Measurements from ENCODE around the gene CCDC15.

Gene CCDC15

DNA sequence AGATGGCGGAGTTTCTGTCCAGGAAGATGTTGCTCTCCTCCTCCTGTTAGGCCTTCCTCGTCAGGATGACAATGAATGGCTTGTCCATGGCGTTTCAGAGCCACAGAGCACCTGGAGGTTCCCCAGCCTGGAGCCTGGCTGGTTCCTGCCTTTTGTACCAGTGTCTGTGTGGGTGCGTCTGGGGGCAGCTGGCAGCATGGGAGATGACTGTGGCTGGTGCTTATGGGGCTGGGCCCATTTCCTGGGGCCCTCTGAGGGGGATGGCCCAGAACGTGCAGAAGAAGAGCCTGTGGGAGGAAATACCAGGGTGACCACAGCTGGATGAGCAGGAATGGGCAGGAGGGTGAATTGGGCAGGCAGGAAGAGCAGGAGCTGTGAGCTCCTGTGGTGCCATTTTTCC, 115.8 kb downstream of the CCDC15 start:
- no peak for DNase-seq

DNA sequence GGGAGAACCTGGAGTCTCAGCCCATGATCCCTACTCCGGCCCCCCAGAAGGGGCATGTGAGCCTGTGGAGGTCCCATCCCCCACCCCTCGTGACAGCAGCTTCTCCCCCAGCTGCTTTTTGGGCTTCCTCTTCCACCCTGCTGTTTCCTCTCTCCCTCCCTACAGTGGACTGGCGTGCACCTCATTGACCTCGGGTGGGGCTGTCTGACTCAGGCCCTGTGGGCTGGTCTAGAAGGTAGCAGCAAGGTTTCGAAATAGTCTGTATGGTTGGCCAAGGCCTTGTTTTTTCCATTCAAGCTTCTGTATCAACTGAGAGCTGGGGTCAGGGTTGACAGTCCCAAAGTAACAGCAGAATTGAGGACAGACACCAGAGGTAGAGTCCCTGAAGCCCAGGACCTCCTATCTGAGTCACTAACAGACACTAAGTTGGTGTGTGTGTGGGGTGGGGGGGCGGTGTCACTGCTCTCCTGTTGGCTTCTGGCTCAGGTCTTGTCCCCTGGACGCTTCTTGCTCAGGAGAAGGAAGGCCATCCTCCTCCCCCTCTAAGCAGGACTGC, 116.8 kb downstream of the CCDC15 start:
- no peak for DNase-seq

GRCh38 chr11:125071435-125071834, 117.4 kb downstream of the CCDC15 start:
- no peak for DNase-seq

DNA sequence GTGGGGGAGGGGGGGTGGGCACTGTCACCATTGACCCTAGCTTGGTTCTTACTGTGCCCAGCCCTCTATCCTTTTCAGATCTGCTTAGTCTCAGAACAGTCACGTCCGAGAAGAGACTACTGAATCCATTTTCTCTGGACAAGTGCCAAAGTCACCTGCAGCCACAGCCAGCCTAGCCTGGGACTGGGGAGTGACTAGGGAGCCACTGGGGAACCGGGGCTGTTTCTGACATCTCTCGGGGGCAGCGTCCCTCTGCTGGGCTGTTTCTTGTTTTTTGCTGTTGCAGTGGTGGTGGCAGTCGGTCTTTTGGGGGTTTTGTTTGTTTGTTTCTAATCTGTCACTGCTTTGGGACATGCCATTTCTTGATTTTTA, 117.8 kb downstream of the CCDC15 start:
- DNase-seq: no peak

- DNase-seq: no peak
Measured at GRCh38 chr11:125072218-125072960, 118.4 kb downstream of the CCDC15 start.

DNA sequence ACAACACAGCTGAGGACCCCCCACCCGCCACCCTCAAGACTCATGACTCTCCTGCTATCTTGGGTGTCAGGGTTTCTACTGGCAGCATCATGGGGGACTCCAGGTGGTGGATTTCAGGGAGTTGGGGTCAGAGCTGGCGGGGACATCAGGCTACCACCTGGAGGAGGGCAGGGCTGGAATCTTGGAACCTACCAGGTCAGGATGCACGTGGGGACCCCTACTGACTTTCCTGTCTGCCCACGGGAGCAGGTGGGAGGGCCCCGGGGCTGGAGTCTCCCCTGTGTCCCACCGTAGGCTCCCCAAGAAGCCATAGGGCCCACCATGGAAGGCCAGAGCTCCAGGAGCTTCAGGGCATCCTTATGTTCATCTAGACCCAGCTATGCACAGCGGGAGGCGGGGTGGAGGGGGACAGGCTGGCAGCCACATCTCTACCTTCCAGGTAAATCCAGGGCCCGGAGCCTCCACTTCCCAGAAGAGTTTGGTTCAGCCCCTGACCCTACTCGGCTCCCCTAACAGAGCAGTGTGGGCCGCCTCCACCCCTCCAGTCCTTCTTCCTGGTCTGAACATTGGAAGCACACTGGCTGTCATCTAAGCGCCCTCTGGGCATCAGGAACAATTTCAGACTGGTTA, 119.1 kb downstream of the CCDC15 start:
- no peak for DNase-seq

- no peak for DNase-seq
Measured at GRCh38 chr11:125073616-125074483, 119.8 kb downstream of the CCDC15 start.

DNA sequence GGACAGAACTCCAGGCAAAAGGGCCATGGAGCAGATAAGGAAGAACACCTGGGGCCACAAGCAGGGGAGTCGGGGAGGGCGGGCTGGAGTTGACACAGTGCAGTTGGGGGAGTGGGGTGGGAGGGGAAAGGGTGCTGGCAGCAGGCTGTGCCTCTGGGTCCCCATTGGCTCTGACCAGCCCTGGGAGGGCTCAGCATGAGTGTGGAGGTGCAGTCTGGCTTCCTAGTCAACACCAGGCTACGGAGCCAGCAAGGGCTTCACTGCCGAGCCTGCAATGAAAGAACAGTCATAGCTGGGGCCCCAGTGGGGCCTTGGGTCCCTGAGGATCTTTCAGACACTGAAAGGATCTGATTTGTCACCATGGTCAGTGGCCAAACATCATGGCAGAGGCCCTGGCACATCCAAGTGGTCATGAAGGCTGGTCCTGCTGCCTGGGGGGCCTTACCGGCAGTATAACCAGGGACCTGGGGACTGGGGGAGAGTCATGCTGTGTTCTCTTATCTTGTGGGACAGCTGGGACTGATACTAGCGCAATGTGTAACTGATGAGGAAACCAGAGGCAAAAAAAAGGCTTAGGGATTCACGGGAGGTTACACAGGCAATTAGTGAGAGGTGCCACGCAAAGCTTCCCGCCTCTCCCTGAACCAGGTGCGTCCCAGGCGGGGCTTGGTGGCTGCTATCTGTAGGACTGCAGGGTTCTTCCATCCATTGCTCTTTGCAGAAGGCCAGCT, 120.7 kb downstream of the CCDC15 start:
- no peak for DNase-seq

DNA sequence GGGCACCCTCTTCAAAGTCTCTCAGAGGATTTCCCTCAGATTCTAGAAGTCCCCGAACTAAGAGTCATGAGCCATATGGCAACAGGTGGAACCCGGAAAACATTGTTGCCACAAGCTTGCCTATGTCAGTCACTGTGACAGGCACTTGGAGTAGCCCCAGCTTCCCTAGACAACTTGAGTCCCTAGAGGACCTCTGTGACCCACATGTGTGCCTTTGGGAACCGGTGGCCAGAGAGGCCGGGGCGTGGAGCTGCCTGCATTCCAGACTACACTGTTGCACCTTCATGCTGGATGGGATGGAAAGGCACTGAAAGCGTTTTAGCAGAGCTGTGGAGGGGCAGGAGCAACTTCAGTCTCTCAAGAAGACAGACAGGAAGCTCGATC, 121.2 kb downstream of the CCDC15 start:
- no peak for DNase-seq

- no peak for DNase-seq
Measured at GRCh38 chr11:125075900-125076317, 121.9 kb downstream of the CCDC15 start.

DNA sequence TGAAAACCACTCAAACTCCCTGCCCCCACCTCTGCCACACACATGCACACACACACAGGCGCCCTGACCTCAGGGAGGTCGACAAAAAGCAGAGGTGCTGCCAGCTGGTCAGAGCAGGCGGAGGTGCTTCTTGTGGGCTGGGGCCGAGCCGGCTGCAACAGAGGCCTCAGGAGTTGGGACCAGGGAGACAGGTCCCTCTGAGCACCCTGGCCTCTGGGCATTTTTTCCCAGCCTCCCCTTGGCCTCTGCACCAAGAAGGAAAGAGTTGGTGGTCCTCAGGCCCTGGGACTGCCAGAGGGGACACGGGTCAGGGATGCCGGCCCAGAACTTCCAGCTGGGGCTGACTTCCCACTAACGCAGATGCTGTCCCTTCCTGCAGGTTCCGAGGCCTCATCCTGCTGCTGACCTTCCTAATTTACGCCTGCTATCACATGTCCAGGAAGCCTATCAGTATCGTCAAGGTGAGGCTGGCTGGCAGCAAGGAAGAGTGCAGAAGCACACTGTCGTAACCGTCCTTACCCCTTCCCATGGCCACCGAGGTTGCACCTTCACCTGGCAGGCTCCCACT, 122.5 kb downstream of the CCDC15 start:
- DNase-seq: no peak

- DNase-seq: no peak
Measured at GRCh38 chr11:125078016-125078415, 124.0 kb downstream of the CCDC15 start.

DNA sequence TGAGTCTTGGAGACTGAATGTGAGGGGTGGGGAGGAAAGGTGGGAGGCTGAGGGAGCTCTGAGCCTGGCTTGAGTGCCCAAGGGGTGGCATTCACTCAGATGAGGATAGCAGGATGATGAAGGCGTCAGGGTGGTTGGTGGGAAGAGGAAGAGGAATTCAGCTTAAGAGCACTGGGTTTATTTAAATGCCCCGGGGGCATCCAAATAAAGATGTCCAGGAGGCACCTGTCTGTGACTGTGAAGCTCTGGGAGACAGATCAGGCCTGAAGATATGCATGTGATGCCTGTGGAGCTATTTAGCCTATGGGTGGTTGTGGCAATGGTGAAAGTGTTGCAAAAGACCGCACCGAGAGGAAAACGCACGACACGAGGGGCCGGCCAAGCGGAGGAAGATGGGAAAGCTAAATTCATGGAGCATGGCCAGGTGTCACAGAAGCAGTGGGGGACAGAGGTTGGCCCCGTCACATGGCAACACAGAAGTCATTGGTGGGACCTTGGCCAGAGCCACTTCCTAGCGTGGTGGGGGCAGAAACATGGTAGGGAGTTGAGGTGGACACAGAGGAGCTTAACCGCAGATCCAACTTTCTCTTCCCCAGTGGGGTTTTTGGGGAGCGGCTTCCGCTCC, 124.6 kb downstream of the CCDC15 start:
- DNase-seq: no peak

DNA sequence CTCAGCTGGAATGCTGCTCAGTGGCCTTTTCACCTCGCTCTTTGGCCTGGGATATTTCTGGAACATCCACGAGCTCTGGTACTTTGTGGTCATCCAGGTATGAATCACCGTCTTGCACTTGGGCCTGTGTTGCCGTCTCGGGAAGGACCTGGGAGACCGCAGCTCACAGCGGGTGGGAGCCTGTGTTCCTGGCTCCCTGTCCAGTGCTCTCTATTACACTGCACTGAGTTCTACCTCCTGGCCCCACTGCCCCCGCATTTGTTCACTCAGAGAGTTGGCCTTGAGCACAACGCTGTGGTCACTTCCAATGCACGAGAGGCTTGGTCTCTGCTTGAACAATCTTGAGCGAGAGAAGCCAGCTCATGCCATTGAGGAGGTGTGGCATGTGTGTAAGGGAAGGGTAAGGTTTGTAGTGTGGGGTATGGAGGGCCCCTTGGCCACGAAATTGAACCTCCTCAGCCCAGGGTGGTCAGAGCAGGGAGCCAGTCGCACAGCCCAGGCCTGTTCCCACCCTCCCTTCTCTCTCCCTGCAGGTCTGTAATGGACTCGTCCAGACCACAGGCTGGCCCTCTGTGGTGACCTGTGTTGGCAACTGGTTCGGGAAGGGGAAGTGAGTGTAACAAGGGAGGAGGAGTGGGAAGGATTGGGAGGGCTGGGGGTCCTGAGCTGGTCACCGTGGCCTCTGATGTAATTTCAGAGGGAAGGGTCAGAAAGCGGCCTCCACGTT, 125.3 kb downstream of the CCDC15 start:
- no peak for DNase-seq

GRCh38 chr11:125079878-125080530, 126.0 kb downstream of the CCDC15 start:
- no peak for DNase-seq

DNA sequence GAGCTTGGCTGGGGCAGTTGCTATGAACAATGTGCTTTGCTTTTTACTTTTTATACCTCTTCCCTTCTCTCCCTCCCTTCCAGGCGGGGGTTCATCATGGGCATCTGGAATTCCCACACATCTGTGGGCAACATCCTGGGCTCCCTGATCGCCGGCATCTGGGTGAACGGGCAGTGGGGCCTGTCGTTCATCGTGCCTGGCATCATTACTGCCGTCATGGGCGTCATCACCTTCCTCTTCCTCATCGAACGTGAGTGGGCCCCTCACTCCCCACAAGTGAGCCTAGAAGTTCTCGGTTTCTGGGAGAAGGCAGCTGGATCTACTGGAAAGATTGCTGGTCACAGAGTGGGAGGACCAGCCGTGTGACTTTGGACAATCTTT, 126.5 kb downstream of the CCDC15 start:
- DNase-seq: no peak

- DNase-seq: no peak
Measured at GRCh38 chr11:125081098-125081798, 127.2 kb downstream of the CCDC15 start.

DNA sequence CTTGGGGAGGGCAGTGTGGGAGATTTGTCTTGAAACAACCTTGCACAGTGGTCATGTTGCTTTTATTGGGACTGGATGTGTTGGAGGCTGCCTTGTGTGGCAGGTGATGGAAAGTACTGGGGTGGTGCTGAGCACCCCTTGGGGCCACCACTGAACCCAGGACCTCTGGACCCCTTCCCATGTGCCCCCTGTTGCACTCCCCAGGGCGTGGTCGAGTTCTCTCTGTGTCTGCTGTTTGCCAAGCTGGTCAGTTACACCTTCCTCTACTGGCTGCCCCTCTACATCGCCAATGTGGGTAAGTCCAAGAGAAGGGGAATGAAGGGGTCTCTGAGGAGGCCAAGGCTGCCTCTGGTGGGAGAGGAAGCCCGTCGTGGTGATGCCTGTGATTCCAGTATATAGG, 128.0 kb downstream of the CCDC15 start:
- no peak for DNase-seq

DNA sequence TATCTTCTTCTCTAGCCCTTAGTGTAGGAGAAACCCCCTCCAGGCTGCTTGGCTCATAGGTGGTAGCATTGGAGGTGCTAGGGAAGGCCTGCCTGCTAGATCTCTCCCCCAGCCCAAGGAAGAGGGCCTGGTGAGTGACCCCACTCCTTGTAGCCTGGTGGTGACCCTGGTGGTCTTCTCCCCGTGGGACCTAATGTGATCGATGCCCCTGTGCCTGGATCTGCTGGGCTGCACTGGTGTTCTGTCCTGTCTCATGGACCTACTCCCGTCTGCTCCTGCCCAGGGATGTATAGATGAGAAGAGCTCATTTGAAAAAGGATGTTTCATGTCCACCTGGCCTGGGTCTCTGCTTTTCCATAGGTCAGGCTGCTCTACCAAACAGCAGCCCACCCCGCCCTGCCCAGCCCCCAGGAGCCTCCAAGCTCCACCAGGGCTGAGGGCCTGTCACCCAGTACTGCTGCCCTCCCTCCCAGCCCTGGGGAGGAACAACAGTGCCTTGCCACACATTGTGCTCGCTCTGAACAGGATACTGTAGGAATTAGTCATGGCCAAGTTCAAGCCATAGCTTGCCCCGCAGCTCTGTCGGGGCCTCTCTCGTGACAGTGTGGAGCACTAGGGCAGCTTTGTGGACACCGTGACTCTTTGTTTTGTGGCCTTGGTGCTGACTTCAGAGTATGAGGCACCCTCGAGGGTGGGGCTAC, 128.8 kb downstream of the CCDC15 start:
- DNase-seq: no peak
